Right ventricle myocardium superior (tissue), 1 donor: ENCODE results near the gene MYO18A. TPM values are rescaled to one million over a fixed set of nuclear protein-coding genes. Genes with fewer than 3 reads are reported as not detected.
A peak's percentile ranks its signal among the peaks of the same experiment; 100 is the strongest.
"Not testable (repeated sequence)": the region's sequence is repeated elsewhere in the genome, so short reads cannot be mapped to it uniquely, and the experiment has no call there.

Source experiments
- ATAC-seq: fragments of 200-7000 bp; cut with Tn5 transposase; one replicate; pipeline ENCODE4 v1.9.1; 2020; ENCODE audit warnings: mild to moderate bottlenecking; ENCODE audit not compliant: poor library complexity
- DNase-seq: peaks from one replicate; pipeline ENCODE4 v3.0.0-alpha.2; 2020
- intact Hi-C: fragments of 100-400 bp; cut with DNase I; formaldehyde crosslinking; loops from one replicate; pipeline ENCODE4 v1.11.2; 2022
- total RNA-seq: library from RNA; stranded (reverse); fragmentation: NEBNext Ultra II Directional; extraction: Animal tissue kit (Norgen Biotek cat#: 25700); gene quantifications from one replicate; pipeline ENCODE4 v1.2.1, GENCODE V29; 2021
- donor health status: DM: no; HTN: yes; CAD: no; lungs with severe emphysema.

MYO18A gene
- total RNA-seq, 1 donor from 2014 or later, result 393 TPM

GRCh38 chr17:29204068-29204804, 24.0 kb upstream of the MYO18A start:
- peak; percentile 72 for ATAC-seq
- DNase-seq, intact Hi-C loops: not testable (repeated sequence)

- DNase-seq, result no peak
- no peak for ATAC-seq
- intact Hi-C loops, result no loop called here
These were observed 17.5 kb upstream of the MYO18A start for GRCh38 chr17:29197516-29198272.

GRCh38 chr17:29196769-29197515, 16.7 kb upstream of the MYO18A start:
- DNase-seq (no peak), ATAC-seq (no peak)
- intact Hi-C loops, result no loop called here

- ATAC-seq (peak; percentile 41), DNase-seq (no peak)
- intact Hi-C loops, result no loop called here
These were observed 15.4 kb upstream of the MYO18A start for GRCh38 chr17:29195465-29196081.

DNA sequence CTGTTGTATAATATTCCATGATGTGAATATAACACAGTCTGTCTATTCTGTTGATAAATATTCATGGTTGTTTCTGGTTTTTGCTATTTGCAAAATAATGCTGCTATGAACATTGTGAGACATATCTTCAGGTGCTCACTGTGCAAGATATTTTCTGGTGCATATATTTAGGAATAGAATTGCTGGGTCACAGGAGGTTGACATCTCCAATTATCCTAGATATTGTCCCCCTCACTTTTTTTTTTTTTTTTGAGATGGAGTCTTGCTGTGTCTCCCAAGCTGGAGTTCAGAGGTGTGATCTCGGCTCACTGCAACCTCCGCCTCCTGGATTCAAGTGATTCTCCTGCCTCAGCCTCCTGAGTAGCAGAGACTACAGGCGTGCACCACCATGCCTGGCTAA, 14.5 kb upstream of the MYO18A start:
- ATAC-seq (no peak), DNase-seq (no peak)
- intact Hi-C loops, result no loop called here

GRCh38 chr17:29193146-29193545, 12.9 kb upstream of the MYO18A start:
- ATAC-seq (no peak), DNase-seq (no peak)
- intact Hi-C loops, result no loop called here

DNA sequence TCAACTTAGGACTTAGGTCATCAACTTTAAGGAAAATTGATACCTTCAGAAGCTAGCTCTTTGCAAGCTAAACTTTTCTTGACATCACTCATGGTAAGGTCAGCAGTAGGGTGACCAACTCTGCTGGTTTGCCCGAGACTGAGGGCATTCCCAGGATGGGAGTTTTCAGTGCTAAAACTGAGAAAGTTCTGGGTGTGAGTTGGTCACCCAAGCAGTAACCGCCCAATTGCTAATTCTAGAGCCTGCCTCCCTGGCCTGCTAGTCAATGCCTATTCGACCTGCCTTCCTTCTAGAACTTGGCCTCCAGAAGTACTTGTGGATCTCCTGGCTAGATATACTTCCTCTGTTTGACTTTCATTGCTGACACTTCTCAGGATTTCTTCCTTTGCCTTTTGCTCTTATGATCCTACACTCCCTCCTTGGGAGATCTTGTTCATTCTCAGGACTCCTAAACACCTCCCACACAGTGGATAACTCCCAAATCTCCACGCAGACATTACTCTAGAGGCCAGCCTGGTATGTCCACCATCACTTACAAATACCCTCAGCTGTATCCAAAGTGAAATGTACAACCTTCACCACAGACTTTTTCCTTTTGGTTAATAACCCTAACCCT, 10.5 kb upstream of the MYO18A start:
- ATAC-seq (no peak), DNase-seq (no peak)
- intact Hi-C loops, result no loop called here

- intact Hi-C loops, result no loop called here
- no peak for ATAC-seq
- no peak for DNase-seq
These were observed 9.8 kb upstream of the MYO18A start for GRCh38 chr17:29190039-29190438.

DNA sequence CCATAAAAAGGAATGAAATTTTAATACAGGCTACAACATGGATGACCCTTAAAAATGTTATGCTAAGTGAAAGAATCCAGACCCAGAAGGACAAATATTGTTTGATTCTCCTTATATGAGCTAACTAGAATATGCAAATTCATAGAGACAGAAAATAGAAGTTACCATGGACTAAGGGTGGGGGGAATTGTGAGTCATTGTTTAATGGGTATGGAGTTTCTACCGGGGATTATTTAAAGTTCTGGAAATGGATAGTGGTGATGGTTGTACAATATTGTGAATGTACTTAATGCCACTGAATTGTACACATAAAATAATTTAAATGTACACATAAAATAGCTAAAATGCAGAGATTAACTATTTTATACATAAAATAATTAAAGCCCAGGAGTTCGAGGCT, 9.2 kb upstream of the MYO18A start:
- intact Hi-C loops, result no loop called here
- DNase-seq (no peak), ATAC-seq (no peak)

DNA sequence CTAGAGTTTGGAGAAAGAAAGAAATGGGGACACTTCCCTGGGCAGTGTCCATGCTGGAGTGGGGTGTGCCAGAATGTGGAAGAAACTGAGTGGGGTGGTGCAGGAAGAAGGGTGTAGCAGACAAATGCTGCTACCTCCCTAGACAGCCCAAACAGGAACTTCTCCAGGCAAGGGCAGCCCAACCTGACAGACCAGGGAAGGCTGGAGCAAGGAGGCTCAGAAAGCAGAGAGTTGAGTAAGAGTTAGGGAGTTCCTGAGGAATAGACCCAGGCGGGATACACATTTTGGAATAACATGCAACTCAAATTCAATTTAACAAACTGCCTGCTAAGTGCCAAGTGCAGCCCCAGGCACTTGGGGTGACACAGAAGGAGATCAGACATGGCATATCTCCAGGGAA, 1.0 kb upstream of the MYO18A start:
- DNase-seq (no peak), ATAC-seq (no peak)
- intact Hi-C loops, result loop anchor here (5.0 kb wide), 1 partner anchor 34 kb away; no protein-coding TSS in a partner anchor

DNA sequence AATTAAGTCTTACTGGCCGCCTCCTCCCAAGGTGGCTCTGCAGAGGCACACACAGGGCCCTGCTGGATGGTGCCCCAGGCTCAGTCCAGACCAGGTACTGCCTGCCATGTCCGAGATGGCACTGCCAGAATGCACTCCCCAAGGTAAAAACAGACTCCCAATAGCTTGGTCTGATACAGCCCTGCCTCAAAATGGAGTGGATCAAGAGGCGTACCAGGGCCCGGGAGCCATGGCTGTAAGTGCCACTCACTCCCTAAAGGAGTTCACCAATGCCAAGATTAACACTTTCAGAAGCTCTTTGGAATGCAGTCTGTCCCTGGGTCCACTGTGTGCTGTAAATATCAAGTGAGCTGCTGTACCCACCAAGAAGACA, 576 bp upstream of the MYO18A start:
- DNase-seq (no peak), ATAC-seq (no peak)
- intact Hi-C loops, result loop anchor here (5.0 kb wide), 1 partner anchor 33 kb away; no protein-coding TSS in a partner anchor

- ATAC-seq (peak; percentile 46), DNase-seq (no peak)
- intact Hi-C loops, result loop anchor here (5.0 kb wide), 1 partner anchor 32 kb away; no protein-coding TSS in a partner anchor
These were observed 765 bp downstream of the MYO18A start for GRCh38 chr17:29179232-29180033.

DNA sequence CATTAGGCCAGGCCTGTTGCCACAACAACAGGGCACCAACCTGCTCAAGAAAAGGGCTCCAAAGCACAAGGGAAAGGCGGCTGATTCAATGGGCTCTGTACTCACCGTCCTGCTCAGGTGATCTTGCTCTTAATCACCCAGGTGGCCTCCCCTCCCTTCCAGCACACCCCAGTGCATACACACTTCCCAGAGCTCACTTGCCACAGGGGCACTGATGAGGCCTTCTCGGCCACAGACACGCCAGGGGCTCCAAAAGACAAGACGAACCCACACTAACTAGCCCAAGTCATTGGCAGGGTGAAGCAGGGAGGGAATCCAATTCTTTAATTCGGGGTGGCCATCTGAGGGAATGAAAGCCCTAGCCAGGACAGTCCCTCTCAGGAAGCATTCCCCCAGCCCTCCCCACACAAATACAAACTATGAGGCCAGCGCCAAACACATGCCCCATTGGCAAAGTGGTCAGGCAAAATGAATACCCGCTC, 1.4 kb downstream of the MYO18A start:
- DNase-seq, result no peak
- no peak for ATAC-seq
- intact Hi-C loops, result no loop called here

DNA sequence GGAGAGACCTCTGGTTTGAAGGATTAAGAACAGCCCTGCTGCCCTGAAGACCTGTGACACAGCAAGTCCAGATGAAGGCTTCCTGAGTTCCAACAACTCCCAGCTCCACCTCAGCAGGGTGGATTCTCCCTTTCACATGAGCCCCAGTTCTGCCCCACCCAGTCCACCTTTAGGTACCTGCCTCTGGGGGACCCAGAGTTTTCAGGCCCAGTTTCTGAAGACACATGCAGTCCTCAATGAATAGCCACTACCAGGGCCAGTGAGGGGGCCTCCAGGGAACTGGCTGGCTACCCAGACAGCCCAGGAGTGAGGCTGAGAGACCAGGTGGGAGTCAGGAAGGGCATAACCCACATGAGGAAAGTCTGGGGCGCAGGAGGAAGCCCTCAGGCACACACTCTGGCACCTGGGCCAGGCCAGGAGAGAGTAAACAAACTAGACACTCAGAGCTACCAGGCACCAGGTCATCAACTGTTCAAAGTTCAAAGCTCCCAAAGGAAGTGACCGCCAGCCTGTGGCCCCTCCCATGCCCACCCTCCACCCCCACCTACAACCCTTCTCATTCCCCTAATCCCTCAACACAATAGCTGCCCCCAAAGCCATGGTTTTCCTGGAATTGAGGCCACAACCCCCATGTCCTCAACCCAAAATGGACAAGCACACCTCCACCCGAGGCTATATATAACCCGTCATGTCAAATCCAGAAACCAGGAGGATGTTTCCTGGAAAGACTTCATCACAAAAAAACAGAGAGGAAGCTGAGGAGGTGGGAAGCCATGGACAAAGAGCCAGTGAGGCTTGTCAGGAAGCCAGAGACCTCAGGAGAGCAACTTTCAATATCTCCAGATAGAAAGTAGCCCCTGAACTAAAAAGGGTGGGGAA, 2.1 kb downstream of the MYO18A start:
- no peak for DNase-seq
- intact Hi-C loops, result no loop called here
- no peak for ATAC-seq

GRCh38 chr17:29177541-29177870, 2.7 kb downstream of the MYO18A start:
- DNase-seq (no peak), ATAC-seq (no peak)
- intact Hi-C loops, result no loop called here

DNA sequence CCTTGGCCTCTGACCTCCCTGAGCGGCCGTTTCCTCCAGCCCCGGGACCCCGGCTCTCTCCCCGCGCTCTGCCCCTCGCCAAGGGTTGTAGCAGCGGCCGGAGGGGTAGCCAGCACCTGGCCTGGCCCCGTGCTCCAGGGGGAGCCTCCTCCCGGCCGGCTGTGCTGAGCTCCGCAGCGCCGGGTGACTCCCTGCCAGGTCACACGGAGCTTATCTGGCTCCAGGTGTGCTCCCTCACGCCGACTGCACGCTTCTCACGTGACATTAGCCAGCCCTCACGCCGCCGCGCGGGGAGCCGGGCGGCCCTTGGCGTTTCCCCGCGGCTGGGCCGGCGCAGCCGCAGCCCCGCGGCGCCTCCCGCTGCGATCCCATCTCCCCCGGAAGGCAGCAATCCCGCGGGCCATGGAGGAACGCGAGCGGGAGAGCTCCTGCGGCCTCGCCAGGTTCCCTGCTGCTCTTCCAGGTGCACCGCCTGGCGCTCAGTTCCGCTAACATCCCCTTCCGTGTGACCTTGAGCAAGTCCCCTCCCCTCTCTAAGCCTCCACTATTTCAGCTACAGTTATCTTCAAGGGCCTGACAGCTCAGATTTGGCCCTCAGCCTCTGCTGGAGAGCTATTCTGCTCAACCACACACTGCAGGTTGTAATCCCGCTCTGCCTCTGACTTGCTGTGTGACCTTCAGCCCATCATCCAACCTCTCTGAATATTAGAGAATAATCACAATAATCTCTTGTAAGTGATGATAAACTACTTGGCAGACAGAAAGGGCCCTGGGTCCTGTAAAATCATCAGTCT, 3.4 kb downstream of the MYO18A start:
- ATAC-seq, result peak; percentile 55
- DNase-seq, result peak; percentile 70
- intact Hi-C loops, result no loop called here
